Heart left ventricle (tissue), 13 donors: ENCODE data around the gene C1orf74.

Experiments used
- CTCF ChIP-seq, 12 donors: fragments of 200-600 bp; sonication (generic) in 4 of 12; IDR thresholded peaks; one replicate each; pipeline versions ENCODE4 v1.5.0 to v1.8.0; 2018 to 2022; ENCODE audit warnings: antibody characterized with exemption in 12 of 12, mild to moderate bottlenecking in 5 of 12
- POLR2A ChIP-seq, 2 donors: fragments of 450-650 bp; IDR thresholded peaks; one replicate each; pipeline ENCODE4 v1.6.1; 2017; ENCODE audit warnings: antibody characterized with exemption in 2 of 2, mild to moderate bottlenecking in 2 of 2, moderate library complexity in 2 of 2
- donor health status: ischemic (EF 13 %, LVEDD 7.1; RV severe dilation, severe dysfunction).
- donor health status: DM: no; HTN: yes; CAD: no.
- donor health status: DM: no; HTN: no; CAD: no.
- donor health status: ischemic (EF 25% LVEDD 6.9; RV normal size, moderate dysfunction).
- donor health status: ischemic (EF 25% LVEDD 5.7; RV mildly dilated, moderate dysfunction).
- donor health status: ischemic (EF 35%, LVEDD 5.7; RV mildly dilated, moderate dysfunction).
- donor health status: nonischemic (EF 11% LVEDD 7.7; RV severe dilation, severe dysfunction).
- donor health status: DM: yes; HTN: yes; CAD: no.
- donor health status: PGD.
- donor health status: ischemic (EF 29% LVEDD 5.4; RV normal size, mild dysfunction).
- donor health status: nonischemic (EF 23%, LVEDD 6.1; RV moderate dilation, normal function).

GRCh38 chr1:209746451-209747165 lies 37.8 kb downstream of the C1orf74 start:
- no peak for TF ChIP-seq POLR2A (IDR thresholded peaks at IDR 0.05)
- TF ChIP-seq CTCF (IDR thresholded peaks at IDR 0.05), result no peak
